HK-2 (cell line): ENCODE results near the gene TRIM44.
A peak's percentile ranks its signal among the peaks of the same experiment; 100 is the strongest.
"Not testable (repeated sequence)": the region's sequence is repeated elsewhere in the genome, so short reads cannot be mapped to it uniquely, and the experiment has no call there.

Source experiments
- DNase-seq: peaks from one replicate; pipeline ENCODE4 v3.0.0-alpha.2; 2018; ENCODE audit not compliant: unreplicated experiment

TRIM44 gene

DNA sequence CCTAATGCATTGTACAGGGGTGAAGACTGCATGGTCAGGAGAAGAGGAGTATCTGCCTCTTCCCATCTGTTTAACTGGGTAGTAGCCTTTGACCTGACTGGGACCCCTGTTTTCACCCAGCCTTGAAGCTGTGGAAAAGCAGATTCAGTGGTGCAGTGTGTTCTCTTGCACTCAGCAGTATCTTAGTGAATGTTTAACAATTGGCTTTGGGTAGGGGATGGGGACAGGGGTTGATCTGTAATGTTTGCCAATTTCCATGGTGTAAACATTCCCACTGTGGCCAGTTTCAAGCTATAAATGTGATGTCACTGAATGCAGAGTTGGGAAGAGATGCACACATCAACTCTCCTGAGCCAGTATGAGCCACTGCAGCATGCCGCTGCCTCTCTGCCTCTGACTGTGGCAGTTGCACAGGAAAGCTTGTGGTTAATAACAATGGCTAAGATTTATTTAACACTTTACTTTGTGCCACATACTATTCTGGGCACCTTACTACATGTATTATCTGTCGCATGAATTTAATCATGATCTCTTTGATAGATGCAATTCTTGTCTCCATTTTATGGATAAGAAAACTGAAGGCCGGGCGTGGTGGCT lies 28.6 kb upstream of the TRIM44 start:
- no peak for DNase-seq

DNA sequence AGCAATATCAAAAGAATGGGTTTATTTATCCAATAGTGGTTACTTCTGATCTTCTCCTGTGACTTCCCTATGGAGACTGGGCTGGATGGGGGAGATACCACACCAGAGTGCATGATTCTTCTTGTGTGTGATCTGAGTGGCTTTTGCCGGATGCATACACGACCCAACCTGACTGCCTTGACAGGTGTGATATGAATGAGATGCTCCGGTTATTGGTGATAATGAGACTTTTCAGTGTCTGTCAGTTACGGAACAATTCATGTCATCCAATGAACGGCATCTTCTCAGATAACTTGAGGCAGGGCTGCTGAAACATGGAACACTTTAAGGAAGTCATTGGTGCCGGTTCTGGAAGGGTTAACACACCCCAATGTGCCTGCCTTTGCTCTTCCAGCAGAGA lies 26.6 kb upstream of the TRIM44 start:
- DNase-seq: no peak

DNA sequence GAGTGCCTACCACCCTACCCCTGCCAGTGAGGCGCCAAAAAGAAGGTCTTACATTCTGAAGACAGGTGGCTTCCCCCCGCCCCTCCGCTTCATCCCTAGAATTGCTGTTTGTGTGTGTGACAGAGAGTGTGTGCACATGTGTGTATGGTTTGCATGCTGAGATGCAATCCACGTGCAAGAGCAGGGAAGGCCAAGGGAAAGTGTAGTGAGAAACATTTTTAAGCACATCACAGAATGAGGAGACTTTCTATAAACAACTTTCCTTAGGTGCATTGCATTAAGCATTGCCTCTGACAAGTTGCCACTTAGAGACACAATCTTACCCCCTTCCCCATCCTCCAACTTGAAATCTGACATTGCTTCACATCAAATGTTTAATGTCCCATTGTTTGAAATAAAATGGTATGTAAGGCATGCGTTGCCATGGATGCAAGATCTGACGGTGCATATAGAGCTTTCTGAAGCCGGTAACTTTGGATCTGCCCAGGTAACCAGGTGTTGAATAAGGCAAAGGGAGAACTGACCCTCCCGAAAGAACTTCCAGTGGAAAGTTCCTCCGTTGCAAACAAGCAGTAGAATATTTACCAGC lies 22.9 kb upstream of the TRIM44 start:
- DNase-seq: no peak

DNA sequence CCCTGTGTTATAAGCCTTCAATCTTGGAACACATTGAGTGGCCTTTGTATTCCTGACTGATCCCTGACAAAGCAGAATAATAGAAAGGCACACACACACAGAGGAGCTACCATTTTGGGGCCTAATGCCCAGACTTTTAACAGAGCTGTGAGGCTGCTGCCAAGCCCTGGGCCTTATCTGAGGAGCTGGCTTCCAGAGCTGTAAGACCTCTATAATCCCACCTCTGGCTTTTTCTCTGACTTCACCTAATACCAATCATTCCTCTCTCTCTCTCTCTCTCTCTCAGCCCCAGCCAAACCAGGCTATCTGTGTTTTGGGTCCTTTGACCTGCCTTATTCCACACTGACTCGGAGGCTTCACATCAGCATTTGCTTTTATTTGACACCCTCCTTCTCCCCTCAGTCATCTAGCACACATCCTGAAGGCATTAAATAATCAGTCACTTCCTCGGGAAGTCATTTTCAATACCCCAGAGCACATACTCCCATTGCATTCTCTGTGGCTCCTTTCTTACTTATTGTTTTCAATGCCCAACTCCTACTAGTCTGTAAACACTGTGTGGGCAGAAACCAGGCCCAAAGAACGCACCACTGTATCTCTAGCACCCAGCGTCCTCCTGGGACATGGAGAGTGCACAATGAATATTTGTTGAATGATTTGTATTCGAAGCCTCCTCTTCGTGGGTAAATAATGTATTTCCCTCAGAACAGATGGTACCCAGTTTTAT lies 21.2 kb upstream of the TRIM44 start:
- no peak for DNase-seq

DNA sequence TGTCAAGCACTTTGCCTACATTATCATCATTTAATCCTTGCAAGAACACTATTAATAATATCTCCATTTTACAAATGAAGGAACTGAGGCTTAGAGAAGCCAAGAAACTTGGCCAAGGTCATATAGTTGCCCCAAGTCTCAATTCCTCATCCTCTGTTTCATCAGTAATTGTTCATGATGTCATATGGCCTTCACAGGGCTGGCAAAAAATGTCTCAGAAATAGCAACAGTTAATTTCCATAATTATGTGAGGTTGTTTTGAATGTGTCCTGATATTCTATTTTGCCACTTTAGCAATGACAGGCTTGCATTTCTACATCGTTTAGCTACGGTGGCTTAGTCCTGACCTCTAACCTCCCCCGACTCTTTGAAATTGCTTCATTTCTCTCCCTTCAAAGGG lies 20.6 kb upstream of the TRIM44 start:
- DNase-seq: no peak

DNA sequence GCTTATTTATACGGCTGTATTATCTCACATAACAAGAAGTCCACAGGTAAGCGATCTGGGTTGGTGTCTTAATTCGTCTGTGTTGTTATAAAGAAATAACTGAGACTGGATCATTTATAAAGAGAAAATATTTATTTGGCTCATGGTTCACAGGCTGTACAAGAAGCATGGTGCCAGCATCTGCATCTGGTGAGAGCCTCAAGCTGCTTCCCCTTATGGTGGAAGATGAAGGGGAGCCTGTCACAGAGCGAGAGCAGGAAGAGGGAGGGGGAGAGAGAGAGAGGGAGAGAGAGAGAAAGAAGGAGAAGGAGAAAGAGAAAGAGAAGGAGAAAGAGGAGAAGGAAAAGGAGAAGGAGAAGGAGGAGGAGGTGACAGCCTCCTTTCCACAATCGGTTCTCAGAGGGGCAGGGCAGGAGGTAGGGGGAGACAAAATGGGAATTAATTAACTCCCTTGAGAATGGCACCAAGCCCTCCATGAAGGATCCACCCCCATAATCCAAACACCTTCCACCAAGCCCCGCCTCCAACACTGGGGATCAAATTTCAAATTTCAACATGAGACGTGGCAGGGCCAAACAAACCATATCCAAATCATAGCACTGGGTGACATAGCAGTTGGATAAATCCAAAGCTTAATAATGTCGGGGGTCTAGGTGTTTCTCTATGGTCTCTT lies 15.0 kb upstream of the TRIM44 start:
- no peak for DNase-seq

DNA sequence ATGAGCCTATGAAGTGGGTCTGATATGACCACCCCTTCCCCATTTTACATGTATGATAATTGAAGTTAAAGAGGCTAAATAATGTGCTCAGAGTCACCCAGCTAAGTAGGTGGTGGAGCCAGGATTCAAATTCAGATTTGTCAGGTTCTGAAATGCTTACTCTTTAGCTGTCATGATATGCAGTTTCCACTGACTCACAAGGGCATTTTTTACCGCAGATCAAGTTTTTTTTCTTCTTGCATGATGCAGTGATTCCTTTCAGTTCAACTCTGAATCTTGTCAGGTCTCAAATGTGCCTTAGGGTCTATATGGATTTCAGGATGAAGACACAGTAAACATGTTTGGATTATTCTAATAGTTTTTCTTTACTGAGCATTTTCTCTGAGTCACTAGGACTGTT lies 12.6 kb upstream of the TRIM44 start:
- DNase-seq: no peak

DNA sequence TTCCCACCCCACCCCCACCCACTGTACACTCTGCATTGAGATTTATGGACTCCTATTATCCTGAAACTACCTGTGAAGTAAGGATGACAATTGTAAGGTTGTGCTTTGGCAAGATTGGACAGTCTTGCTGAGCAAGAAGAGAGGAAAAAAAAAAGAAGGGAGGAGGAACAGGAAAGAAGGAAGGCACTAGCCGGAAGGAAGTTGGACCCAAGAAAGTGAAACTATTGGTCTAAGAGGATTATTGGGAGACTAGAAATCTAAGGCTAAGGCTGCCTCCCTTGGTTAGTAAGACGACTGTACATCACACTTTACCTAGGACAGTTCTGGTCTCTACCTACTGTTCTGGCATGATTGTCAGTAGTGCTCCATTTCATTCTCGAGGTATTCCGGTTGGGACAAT lies 12.1 kb upstream of the TRIM44 start:
- DNase-seq: no peak

DNA sequence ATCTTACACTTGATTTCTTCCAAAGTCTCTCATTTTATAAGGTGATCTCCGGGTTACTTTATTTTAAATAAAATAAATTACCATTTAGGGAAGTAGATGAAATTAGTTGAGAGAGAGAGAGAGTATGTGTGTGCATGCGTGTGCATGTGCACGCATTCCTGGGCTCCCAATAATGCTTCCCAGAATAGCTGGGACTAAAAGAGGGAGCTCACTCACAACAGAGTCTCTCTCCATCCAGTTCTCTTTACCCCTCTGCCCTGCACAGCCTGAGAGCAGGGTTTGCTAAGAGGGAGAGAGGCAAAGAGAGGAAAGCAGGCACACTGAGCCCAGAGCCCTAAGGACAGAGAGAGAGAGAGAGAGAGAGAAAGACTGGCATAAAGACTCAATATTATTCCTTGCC lies 11.3 kb upstream of the TRIM44 start:
- no peak for DNase-seq

DNA sequence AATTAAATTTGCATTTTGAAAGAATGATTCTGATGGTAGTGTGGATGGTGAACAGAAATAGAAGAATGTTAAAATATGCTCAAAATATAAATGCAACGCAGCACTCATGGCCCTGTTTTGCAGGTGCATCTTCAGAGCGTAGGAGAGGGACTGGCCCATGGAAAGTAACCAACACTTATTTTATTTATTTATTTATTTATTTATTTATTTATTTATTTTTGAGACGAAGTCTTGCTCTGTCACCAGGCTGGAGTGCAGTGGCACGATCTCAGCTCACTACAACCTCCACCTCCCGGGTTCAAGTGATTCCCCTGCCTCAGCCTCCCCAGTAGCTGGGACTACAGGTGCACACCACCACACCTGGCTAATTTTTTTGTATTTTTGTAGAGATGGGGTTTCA lies 9.8 kb upstream of the TRIM44 start:
- DNase-seq: not testable (repeated sequence)

DNA sequence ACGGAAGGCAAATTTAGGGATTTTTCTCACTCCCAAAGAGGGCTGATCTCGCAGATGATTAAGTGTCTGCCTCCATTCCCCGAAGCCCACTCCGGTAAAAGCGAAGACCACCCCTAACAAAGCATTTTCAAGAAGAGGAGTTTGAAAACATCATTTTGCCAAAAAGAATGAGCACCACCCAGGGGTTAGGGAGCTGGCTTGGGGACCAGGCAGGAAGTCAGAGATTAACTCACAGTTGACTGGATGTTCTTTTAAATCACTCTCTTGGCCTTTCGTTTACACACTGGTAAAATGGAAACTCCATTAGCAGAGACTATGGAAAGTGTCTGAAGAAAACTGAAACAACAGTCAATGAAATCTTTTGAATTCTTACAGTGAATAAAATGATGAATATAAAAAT lies 7.9 kb upstream of the TRIM44 start:
- no peak for DNase-seq

DNA sequence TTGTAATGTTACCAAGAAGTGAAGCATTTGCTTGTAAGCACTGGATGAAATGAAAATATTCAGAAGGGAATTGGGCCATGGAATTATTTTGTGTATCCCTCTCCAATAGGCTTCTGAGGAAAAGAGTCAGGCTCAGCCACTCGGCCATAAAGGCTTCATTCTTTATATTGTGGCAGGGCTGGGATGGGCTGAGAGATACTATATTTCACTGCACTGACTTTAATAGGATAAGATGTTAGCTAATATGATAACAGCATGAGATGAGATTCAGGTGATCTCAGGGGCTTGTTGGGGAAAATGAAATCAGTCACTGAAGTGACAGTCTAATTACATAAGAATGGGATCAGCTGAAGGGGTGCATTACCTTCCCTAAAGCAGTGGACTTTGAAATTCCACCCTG lies 7.3 kb upstream of the TRIM44 start:
- no peak for DNase-seq

DNA sequence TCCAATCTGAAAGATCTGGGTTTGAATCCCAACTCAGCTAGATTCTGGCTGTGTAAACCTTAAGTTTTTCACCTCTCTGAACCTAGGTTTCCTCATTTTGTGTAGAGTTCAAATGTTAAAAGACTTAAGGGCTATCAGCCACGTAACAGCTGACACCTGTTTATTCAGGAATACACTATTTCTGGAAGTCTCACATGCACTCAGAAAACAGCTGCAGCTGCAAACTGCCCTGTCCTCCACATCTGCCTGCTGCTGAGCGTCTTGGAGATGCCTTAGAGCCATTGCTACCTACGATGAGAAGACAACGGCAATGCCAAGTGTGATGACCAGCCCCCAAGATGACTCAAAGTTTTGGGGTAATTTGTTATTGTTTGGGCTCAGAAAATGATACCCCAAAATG lies 6.7 kb upstream of the TRIM44 start:
- no peak for DNase-seq

DNA sequence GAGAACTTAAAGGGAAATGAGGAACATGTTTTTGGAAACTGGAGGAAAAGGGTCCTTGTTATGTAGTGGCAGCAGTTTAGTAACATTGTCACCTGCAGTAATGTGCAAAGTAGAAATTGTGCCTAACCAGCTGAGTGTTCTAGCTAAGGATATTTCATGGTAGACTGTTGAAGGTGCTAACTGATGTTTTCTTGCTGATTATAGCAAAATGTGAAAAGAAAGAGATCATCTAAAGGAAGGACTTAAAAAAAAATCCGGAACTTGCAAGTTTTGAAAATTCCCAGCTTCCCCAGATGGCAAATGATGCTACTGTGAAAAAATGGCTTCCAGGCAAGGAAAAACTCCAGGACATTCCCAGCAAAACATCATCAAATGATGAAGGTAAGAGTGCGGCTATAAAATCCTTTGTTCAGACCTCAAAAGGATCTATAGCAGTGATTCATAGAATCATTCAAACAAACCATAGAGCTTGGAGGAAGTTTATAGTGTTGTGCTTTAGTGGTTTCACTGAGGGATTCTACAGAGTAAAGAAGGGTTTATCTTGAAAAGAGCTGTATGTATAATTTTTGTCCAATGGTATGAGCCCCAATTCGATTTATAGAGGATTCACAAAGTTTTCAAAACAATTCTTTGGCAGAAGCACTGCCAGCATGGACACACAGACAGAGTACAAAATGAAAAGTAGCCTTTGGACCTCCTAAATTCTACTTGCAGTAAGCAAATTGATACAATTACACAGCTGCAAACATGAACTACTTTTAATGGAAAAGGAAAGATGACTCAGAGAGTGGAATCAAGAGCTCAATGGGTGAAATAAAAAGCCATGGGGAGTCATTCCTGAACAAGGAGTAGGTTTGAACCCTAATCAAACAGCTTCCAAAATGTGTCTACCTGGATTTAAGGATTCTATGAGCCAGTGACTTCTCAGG lies 4.3 kb upstream of the TRIM44 start:
- no peak for DNase-seq

DNA sequence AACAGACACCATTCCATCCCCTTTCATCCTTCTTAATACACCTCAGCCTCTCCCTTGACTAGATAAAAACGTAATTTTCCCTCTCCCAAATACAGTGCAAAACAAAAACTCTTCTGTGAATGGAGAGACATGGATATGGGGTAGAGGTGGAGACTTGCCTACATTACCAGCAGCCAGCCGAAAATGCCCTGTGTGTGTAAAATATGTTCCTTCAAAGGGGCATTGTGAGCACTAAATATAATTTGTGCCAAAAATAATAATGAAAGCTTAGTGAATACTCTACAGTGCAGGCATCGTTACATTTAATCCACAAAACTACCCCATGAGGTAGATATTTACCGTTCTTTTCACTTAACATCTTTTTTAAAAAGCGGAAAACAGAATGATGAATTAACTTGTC lies 1.0 kb upstream of the TRIM44 start:
- no peak for DNase-seq

DNA sequence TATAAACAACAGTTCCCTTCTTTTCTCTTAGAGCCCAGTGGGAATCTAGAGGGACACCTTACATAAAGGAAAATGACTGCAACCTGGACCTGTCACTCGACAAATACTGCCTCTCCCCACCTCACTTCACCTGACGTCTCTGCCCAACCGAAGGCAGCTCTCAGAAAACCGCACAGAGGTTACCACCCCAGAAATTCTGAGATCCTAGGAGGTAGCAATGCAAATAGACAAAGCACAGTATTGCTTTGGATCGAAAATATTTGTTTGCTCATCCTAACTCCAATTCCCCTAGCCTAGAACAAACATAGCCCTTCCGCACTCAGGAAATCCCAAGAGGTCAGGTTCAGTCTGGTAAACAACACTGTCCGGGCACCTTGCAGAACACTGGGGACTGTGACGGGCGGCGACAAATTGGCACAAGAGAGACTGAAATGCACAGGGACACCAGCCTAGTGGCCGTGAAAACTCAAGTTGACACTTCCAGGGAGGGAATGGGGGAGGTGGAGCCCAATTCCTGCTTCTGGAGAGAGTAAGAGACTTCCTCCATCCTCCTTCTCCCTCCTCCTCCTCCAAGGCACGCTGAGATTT lies 420 bp upstream of the TRIM44 start:
- no peak for DNase-seq

DNA sequence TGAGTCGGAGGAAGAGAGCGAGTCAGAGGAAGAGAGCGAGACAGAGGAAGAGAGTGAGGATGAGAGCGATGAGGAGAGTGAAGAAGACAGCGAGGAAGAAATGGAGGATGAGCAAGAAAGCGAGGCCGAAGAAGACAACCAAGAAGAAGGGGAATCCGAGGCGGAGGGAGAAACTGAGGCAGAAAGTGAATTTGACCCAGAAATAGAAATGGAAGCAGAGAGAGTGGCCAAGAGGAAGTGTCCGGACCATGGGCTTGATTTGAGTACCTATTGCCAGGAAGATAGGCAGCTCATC lies 780 bp downstream of the TRIM44 start:
- peak; percentile 22 for DNase-seq

DNA sequence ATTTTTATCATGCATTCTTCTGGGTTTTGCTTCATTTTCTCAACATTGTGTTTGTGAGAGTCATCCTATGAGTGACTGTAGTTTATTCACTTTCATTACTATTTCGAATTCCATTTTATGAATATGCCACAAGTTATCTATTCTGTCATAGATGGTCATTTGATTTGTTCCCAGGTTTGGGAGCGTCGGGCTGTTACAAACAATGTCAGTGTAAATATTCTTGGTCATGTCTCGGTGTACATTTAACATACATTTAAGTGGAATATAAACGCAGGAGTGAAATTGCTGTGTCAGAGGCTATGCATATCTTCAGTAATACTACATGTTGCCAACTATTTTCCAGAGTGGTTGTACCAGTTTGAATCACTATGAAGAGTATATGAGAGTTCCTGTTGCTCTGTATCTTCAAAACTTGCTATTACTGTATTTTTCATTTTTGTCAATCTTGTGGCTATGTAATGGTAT lies 2.4 kb downstream of the TRIM44 start:
- DNase-seq: no peak

DNA sequence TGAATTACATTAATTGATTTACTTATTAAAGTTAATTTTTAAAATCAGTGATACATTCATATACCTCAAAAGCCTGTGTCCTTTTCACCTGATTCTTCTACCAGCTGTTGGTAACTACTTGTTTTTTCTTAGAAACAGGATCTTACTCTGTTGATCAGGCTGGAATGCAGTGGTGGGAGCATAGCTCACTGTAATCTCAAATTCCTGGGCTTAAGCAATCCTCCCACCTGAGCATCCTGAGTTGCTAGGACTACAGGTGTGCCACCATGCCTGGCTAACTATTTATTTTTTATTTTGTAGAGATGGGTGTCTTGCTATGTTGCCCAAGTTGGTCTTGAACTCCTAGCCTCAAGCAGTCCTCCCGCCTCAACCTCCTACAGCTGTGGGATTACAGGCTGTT lies 4.7 kb downstream of the TRIM44 start:
- DNase-seq: no peak

DNA sequence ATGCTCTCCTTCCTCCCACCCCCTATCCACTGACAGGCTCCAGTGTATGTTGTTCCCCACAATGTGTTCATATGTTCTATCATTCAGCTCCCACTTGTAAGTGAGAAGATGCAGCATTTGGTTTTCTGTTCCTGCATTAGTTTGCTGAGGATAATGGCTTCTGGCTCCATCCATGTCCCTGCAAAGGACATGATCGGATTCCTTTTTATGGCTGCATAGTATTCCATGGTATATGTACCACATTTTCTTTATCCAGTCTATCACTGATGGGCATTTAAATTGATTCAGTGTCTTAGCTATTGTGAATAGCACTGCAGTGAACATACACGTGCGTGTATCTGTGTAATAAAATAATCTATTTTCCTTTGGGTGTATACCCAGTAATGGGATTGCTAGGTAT lies 5.8 kb downstream of the TRIM44 start:
- DNase-seq: not testable (repeated sequence)

DNA sequence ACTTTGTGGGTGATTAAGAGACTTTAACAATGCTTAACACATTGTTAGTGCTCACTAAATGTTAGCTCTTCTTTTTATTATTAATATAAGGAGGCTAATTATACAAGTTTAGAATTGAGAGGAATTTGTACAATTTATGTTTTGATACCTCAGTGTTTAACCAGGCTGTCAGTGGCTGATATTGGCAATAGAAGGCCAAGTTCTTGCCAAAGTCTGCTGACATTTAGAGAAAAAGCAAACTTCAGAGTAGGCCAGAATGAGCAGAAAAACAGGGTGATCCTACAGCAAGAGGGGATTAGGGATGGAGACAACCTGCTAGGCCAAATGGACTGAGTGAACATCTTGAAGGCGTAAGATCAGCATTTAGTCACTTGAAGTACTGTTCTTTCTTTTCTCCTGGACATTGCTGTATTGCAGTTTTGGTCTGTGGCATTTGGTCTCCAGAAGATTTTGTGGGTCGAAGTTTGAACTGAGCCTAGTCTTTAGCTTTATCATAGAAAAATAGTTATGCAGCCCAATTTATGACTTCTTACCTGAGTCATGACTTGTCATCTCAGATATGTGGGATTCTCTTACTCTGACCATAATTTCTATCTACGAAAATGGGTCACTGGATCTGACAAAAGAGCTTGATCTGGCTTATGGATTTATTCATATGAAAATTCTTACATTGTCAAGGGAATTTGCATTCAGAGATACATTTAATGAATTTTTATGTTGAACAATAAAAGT lies 9.0 kb downstream of the TRIM44 start:
- no peak for DNase-seq
